HT1080 (cell line): ENCODE measurements around the gene OTUB2. TPM values are rescaled to one million over a fixed set of nuclear protein-coding genes. Genes with fewer than 3 reads are reported as not detected.
A peak's percentile ranks its signal among the peaks of the same experiment; 100 is the strongest.

Experiments
- DNase-seq: peaks from one replicate; pipeline ENCODE4 v3.0.0-alpha.2; 2015; ENCODE audit warnings: low read depth
- total RNA-seq: library from RNA; depleted of rRNA; stranded (reverse); fragments of >200 nt; shearing (Covaris generic); gene quantifications from 2 replicates; pipeline ENCODE4 v1.2.3, GENCODE V29; 2014

Gene OTUB2
- total RNA-seq, 1 experiment from 2014 or later, result 2.8 TPM

DNA sequence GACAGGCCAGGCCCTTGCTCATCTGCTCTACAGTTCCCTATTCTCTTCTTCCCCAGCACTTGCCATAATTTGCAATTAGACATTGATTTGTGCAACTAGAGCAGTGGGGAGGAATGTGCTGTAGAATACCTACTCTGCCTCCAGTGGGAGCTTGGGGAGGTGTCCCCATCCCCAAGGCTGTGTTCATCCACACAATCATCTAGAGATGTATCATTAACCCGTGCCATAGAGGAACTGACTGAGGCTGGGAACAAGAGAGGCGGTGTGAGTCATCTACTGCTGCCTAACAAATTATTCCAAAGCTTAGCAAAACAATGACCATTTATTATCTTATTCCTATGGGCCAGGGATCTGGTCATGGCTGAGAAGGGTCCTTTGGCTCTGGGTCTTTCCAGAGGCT lies 5.1 kb upstream of the OTUB2 start:
- peak; percentile 84 for DNase-seq

GRCh38 chr14:94021416-94022157 lies 4.6 kb upstream of the OTUB2 start:
- DNase-seq, result no peak

DNA sequence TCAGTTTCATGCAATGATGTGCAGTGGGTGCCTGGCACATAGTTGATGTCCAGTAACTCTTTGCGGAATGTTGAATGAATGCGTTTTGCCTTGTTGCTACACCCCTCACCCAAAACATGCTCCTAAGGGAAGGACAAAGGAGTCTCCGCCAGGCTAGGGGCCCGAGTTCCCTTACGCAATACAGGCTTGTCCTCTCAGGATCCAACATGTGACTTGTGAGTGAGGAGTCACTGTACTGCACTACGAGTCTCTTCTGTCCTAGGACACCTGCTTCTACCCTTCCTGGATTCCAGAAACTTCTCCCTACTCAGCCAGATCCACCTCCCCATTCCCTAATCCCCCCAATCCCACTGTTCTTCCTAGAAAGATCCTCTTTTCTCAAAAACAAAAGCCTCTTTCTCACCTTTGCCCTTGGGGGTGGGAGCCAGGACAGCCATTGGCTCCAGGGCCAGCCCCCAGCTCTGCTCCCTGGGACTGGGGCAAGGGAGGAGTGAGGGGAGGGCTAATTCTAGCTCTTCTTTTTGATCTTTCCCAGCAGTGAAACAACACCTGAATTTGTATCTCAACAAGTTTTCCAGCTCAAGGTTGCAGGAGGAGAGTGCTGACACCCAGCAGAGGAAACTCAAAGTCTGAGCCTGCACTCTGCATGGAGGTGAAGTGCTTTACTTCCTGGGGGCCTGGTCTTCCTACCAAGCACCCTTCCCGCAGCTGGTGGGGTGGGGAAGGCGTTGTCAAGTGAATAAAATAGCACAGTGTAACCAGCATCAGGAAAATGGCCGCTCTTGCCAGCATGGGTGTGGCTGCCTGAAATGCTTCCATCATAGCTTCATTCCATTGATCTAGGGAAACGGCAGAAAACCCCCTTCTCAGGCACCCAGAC lies 3.4 kb upstream of the OTUB2 start:
- DNase-seq, result no peak

- no peak for DNase-seq
Observed at GRCh38 chr14:94024549-94024948, 1.6 kb upstream of the OTUB2 start.

DNA sequence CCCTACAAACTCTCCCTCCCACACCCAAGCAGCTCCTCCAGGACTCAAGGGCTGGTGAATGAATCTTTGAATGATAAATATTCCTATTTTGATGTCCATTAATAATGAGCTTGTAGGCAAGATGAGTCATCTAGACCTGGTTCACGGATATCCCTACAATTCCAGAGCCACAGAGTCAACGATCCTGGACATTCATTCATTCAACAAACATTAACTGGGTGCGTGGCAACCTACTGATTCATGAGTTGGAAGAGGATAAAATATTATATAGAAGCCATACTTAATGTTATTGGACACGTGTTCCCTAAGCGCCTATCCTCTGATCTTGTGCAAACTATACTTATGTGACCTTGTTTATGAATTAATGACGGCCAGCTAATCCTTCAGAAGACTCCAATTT lies 420 bp upstream of the OTUB2 start:
- DNase-seq, result no peak

DNA sequence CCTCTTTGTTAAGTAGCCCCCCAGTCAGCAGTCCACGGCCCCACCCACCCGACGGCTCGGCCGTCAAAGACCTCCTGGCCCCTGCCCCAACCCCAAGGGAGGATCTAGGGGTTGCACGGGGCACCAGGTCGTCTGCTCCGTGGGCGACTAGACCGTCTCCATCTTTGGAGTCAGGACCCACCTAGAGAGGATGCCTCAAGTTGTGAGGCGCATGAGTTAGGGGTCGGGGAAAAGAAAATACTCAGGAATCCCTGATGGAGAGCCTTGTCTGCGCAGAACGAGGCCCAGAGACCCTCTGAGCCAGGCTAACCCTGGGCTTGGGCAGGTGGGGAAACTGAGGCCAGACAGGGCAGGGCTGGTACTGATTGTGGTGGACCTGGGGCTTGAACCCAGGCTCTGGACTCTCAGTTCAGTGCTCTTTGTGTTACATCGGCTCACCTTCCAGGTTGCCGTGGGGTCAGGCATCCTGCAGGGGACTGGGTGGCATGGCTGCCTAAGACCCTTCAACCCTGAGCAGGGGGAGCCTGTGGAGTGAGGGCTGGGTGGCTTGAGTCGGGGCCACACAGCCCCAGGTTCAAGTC lies 839 bp downstream of the OTUB2 start:
- DNase-seq, result no peak

DNA sequence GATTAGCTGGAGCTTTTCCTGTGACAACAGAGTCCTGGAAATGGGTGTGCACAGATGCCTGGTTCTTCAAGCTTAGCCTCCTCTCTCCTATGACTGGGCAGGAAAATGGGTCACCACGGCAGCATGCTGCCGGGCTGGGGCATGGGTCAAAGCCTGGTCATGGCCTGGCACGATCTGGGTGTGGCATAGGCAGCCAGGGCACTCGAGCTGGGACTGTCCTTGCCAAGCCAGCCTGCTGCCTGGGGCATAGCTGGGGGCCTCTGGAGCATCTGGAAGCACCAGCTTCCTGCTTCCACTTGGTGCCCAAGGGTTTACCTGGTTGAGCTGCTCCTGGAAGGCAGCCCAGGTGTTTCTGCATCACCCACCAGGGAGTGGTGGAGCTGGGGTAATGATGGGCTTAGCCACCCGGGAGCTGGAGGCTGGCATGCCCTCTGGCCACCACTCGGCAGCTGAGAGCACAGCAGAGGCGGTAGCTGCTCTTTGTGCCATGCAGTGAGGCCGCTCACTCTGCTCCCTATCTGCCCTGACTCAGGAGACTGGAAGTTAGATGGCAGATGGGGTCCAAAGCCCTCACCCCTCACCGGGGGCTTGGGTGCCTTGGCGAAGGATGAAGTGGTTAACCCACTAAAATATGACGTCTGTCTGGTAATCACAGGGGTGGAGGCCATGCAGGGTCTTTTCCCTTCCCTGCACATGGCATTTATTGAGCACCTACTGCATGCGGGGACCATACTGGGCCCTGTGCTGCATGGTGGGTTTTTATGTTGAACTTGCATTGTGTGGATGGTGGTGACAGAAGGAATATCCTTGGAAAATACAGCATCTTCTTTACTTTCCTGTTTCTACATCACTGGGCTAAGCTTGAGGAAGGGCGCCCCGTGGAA lies 1.7 kb downstream of the OTUB2 start:
- DNase-seq, result peak; percentile 30

- peak; percentile 95 for DNase-seq
Observed at GRCh38 chr14:94028450-94028826, 2.3 kb downstream of the OTUB2 start.

- no peak for DNase-seq
Observed at GRCh38 chr14:94029265-94029664, 3.1 kb downstream of the OTUB2 start.

DNA sequence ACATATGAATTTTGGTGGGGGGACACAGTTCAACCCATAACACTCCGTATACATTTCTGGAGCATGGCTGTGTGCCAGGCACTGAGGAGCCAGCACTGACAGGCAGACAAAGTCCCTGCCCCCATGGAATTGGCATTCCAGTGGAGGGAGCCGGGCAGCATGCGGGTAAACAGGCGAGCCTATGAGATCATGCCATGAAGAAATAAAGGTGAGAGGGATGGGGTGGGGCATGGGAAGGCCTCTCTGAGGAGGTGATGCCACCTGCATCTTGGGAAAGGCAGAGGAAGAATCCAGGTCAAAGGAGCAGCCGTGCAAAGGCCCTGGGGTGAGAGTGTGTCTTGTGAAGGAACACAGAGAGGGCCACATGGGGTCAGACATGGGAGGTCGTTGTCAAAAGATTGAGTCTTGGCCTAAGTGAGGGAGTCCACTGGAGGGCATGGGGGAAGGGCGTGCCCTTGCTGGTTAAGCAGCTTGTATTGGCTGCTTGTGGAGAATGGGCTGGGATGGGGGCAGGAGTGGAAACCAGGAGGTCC lies 3.6 kb downstream of the OTUB2 start:
- no peak for DNase-seq

GRCh38 chr14:94030571-94030970 lies 4.4 kb downstream of the OTUB2 start:
- no peak for DNase-seq

GRCh38 chr14:94031161-94031882 lies 5.2 kb downstream of the OTUB2 start:
- DNase-seq, result no peak

GRCh38 chr14:94031883-94032279 lies 5.7 kb downstream of the OTUB2 start:
- no peak for DNase-seq

DNA sequence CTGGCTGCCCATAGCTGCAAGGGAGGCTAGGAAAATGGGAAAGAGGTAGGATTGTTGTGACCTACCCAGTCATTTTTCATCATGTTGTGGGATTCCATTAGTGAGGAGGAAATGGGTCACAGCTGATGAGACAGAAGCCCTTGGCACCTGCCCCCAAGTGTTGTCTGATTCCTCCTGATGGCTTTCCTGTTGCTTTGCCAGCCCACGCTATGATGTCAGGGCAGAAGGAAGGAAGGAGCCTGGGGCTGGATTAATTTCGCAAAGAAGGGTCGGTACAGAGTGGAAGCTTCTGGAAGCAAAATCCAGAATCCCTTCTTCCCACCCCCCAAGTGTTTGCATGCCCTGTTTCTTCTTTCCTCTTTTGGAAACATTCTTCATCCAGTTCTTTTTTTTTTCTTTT lies 8.7 kb downstream of the OTUB2 start:
- no peak for DNase-seq

- peak; percentile 83 for DNase-seq
Observed at GRCh38 chr14:94036313-94037167, 10.4 kb downstream of the OTUB2 start.

DNA sequence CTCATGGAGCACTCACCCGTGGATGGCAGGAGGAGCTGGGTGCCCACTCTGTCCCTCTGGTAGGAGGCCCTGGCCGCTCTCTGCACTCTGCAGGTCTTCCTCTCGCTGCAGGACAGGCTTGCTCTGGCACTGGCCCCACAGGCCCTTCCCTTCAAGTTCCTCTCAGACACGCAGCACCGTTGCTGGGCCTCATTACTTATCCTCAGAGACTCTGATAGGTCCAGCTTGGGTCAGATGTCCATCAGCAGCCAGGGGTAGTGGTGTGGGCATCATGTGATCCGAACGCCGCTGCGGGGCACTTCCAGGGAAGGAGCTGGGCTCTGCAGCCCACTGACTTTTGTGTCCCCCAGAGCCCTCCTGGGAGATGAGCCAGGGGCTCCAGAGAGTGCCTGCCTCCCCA lies 11.8 kb downstream of the OTUB2 start:
- DNase-seq, result no peak

GRCh38 chr14:94038510-94038909 lies 12.4 kb downstream of the OTUB2 start:
- DNase-seq, result no peak

GRCh38 chr14:94038921-94039629 lies 12.9 kb downstream of the OTUB2 start:
- no peak for DNase-seq

GRCh38 chr14:94040247-94040646 lies 14.1 kb downstream of the OTUB2 start:
- no peak for DNase-seq
